Mucosa of stomach (tissue), 1 donor: ENCODE measurements around the gene KRT17.
A peak's percentile ranks its signal among the peaks of the same experiment; 100 is the strongest.

Experiments used
- H3K27me3 ChIP-seq: one replicate; pipeline ENCODE4 v1.7.0; 2013; ENCODE audit warnings: mild to moderate bottlenecking, low read length; ENCODE audit not compliant: control insufficient read depth, insufficient read depth
- H3K36me3 ChIP-seq: one replicate; pipeline ENCODE4 v1.7.0; 2013; ENCODE audit warnings: low read length; ENCODE audit not compliant: control insufficient read depth, insufficient read depth
- H3K4me1 ChIP-seq: one replicate; pipeline ENCODE4 v1.7.0; 2013; ENCODE audit warnings: mild to moderate bottlenecking, low read length; ENCODE audit not compliant: control insufficient read depth, insufficient read depth
- H3K4me3 ChIP-seq: one replicate; pipeline ENCODE4 v1.7.0; 2013; ENCODE audit warnings: low read length
- H3K9ac ChIP-seq: one replicate; pipeline ENCODE4 v1.7.0; 2013; ENCODE audit warnings: mild to moderate bottlenecking, low read length, moderate library complexity
- H3K9me3 ChIP-seq: one replicate; pipeline ENCODE4 v1.7.0; 2013; ENCODE audit warnings: mild to moderate bottlenecking, low read length, moderate library complexity; ENCODE audit not compliant: control insufficient read depth
- donor health status: Pancreatic carcinoma.

The KRT17 gene

GRCh38 chr17:41659427-41660212 lies 35.2 kb upstream of the KRT17 start:
- Histone ChIP-seq H3K36me3 (no peaks in the 10 kb centered on the region), H3K9ac (peak overlapping the region; percentile 89), H3K4me1 (peaks cover 77% of the 10 kb centered on the region), H3K9me3 (no peaks in the 10 kb centered on the region), H3K4me3 (no peak overlapping the region), H3K27me3 (no peaks in the 10 kb centered on the region)

GRCh38 chr17:41658846-41659245 lies 34.5 kb upstream of the KRT17 start:
- Histone ChIP-seq H3K4me1 (peaks cover 77% of the 10 kb centered on the region), H3K4me3 (no peak overlapping the region), H3K9ac (peak overlapping the region; percentile 89), H3K27me3 (no peaks in the 10 kb centered on the region), H3K9me3 (no peaks in the 10 kb centered on the region), H3K36me3 (no peaks in the 10 kb centered on the region)

DNA sequence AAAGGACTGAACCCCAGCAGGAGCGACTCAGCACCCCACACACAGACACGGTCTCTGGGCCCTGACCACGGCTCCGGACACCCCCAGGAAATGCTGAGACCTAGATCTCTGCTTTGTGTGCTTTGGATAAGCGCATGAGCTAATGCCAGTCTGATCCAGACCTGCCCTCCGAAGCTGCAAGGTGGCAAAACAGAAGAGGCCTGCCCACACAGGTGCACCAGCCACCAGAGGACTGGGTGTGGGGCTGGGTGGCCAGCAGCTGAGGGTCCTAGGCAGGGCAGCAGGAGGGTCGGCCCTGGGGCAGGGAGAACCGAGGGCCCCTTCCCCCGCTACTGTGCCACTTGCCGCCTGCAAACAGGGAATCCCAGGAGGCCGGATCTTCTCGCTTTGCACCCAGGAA lies 33.6 kb upstream of the KRT17 start:
- Histone ChIP-seq H3K4me1 (peaks cover 85% of the 10 kb centered on the region), H3K9ac (peak overlapping the region; percentile 89), H3K9me3 (no peaks in the 10 kb centered on the region), H3K4me3 (no peak overlapping the region), H3K27me3 (no peaks in the 10 kb centered on the region), H3K36me3 (no peaks in the 10 kb centered on the region)

GRCh38 chr17:41657176-41657754 lies 32.9 kb upstream of the KRT17 start:
- H3K9me3 ChIP-seq = no peaks in the 10 kb centered on the region
- H3K4me1 ChIP-seq = peaks cover 85% of the 10 kb centered on the region
- peak overlapping the region; percentile 89 for H3K9ac ChIP-seq
- H3K4me3 ChIP-seq = no peak overlapping the region
- H3K27me3 ChIP-seq = no peaks in the 10 kb centered on the region
- no peaks in the 10 kb centered on the region for H3K36me3 ChIP-seq

DNA sequence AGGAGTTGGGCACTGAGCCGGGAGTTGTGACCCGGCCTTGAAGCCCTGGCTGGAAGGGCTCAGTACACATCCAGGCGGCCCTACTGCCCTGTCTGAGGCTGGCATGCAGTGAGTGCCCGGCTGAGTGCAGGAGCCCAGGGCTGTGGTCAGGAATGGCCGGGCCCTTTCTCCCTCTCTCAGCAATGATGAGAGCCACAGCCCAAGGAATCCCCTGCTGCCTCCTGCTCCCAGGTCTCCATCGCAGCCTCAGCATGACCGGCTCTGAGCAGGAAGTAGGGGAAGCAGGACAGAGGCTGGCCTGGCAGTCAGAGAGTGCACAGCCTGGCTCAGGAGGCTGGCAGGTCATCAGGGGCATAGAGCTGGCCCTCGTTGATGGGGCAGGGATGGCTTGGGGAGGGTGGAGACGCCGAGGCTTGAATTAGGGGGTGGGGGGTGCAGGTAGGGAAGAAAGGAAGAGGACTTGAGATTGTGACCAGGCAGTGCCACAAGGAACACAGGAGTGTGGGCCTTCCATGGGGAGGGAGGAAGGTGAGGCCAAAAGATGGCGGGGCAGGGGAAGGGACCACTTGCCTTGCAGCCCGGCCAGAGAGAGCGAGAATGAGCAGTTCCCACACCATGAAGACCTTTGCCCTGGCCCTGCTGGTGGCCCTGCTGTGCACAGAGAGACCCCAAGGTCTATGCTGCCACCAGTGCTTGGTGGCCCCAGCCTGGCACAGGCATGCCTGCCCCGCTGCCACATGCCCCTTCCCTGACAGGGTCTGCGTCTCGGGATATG lies 32.1 kb upstream of the KRT17 start:
- Histone ChIP-seq H3K4me1 (peaks cover 93% of the 10 kb centered on the region), H3K9ac (peak overlapping the region; percentile 89), H3K36me3 (no peaks in the 10 kb centered on the region)

DNA sequence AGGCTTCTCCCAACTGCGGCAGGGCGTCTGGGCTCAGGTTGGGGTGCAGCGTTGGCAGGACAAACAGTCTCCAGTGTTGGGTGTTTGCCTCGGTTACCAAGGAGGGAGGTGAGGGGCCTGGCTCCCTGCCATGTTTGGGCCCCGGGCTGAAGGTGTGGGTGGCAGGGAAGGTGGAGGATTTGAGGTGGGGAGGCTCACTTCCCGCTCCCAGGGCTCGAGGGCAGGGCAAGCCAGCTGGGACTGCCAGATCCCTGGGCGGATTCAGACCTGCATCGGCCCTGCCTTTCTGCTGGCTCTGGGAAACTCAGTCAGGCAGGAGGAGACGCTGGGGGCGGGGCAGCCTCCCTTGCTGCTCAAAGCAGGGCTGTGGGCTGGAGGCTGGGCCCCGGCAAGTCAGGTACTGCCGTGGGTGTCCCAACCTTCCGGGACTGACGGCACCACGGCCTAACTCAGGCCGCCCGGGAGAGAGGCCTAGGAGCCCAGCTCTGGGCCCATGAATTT lies 31.3 kb upstream of the KRT17 start:
- Histone ChIP-seq H3K9me3 (no peaks in the 10 kb centered on the region), H3K36me3 (no peaks in the 10 kb centered on the region), H3K4me1 (peaks cover 99% of the 10 kb centered on the region), H3K4me3 (no peak overlapping the region), H3K9ac (peak overlapping the region; percentile 93), H3K27me3 (no peaks in the 10 kb centered on the region)

More for the DNA sequence above, 32.1 kb upstream of the KRT17 start:
- Histone ChIP-seq H3K4me3 (no peak overlapping the region), H3K9me3 (no peaks in the 10 kb centered on the region), H3K27me3 (no peaks in the 10 kb centered on the region)

DNA sequence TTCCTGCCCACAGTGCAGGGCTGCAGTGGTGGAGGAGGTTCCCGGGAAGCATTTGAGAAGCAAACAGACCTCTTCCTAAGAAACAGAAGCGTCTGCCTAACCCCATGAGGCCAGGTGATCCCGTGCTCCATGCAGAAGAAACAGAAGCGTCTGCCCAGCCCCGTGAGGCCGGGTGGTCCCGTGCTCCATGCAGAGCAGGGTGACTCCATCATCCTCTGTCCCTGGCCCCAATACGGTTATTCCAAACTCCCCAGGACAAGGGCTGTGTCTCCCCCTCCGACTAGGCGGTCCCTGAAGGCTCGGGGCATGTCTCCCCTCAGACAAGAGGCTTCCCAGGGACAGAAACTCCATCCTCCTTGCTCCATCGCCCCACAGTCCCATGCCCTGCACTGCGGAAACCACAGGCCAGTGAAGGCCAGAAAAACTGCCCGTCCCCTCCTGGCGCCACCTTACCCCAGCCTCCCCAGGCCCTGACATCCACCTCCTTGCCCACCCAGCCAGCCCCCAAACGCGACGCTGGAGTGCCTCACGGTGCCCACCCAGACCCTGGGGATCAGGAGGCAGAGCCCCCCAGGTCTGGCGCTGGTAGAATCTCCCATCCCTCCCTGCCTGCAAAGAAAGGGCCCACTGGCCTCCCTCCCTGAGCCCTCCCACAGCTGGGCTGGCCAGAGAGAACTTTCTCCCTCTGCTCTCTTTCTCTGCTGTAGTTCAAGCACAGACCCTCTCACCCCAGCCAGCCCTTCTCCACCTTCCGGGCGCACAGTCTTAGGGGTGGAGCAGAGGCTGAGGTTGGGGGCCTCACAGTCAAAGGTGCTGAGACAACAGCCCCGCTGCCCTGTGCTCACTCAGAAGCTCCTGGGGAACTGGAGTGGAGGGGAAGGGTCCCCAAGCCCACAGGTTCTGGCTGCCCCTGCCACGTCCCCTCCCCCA lies 30.6 kb upstream of the KRT17 start:
- Histone ChIP-seq H3K9ac (peak overlapping the region; percentile 93), H3K36me3 (no peaks in the 10 kb centered on the region), H3K27me3 (no peaks in the 10 kb centered on the region), H3K4me1 (peaks cover 99% of the 10 kb centered on the region), H3K9me3 (no peaks in the 10 kb centered on the region), H3K4me3 (no peak overlapping the region)

- Histone ChIP-seq H3K4me1 (peaks cover 99% of the 10 kb centered on the region), H3K27me3 (no peaks in the 10 kb centered on the region), H3K9me3 (no peaks in the 10 kb centered on the region), H3K9ac (peak overlapping the region; percentile 93), H3K36me3 (no peaks in the 10 kb centered on the region), H3K4me3 (no peak overlapping the region)
Measured at GRCh38 chr17:41653892-41654677, 29.7 kb upstream of the KRT17 start.

DNA sequence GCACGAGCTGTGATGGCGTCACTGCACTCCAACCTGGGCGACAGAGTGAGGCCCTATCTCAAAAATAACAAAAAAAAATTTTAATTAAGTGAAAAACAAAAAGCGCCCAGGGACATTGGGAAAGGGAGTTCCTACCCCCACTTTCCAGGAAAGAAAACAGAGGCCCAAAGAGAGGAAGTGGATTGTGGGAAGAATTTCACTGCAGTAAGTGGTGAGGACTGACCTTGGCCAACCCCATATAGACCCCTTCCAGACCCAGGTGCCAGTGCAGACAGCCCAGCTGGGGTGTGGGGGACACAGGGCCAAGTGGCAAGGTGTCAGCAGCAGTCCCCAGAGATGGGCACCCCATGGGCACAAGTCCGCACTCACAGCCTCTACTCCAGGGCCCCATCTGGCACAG lies 29.0 kb upstream of the KRT17 start:
- no peak overlapping the region for H3K4me3 ChIP-seq
- peak overlapping the region; percentile 69 for H3K9ac ChIP-seq
- peaks cover 99% of the 10 kb centered on the region for H3K4me1 ChIP-seq
- H3K27me3 ChIP-seq = no peaks in the 10 kb centered on the region
- H3K9me3 ChIP-seq = no peaks in the 10 kb centered on the region
- no peaks in the 10 kb centered on the region for H3K36me3 ChIP-seq

DNA sequence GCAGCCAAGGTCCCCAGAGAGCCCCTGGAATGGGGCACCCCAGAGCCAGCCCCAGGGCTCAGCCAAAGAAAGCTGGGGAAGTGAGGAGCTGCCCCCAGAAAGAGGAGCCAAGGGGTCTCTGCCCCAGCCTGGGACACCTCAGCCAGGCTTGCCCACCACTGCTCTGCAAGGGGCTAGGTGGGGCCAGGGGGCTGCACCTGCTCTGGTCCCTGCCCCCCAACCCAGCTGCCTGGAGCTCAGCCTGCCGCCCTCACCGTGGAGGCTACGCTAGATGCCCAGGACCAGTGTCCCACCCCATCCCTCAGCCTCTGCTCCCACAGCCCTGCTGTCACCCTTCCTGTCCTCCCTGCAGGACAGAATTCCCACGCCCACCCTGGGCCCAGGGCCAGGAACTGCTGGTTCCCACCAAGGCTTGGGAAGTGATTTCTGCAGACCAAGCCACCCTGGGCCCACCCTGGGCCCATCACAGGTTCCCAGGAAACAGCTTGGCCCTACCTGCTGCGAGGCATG lies 28.1 kb upstream of the KRT17 start:
- Histone ChIP-seq H3K9ac (peak overlapping the region; percentile 72), H3K27me3 (no peaks in the 10 kb centered on the region), H3K4me1 (peaks cover 99% of the 10 kb centered on the region), H3K36me3 (no peaks in the 10 kb centered on the region), H3K9me3 (no peaks in the 10 kb centered on the region), H3K4me3 (no peak overlapping the region)
